ENCODE data around the gene EPHA10.

DNA sequence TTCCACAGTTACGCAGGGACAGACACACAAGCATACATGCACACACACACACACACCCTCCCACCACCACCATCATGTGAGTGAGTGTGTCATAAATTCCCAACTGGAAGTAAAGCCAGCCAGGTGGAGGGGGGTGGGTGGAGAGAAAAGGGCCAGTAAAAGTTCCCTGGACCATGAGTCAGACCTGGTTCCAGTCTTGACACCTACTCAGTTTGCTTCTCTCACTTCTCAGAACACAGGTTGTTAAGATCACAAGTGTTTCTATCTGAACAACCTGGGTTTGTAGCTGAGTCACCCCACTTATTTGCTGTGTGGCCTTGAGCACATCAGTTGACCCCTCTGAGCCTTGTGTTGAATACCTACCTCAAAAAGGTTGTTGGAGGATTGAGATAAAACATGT, 9.6 kb downstream of the EPHA10 start:
- TF ChIP-seq EZH2 (IDR thresholded peaks at IDR 0.05) (no peak), POLR2AphosphoS5 (IDR thresholded peaks at IDR 0.05; ENCODE audit: borderline replicate concordance, low read depth, low read length) (no peak), FOXP2 (optimal IDR thresholded peaks at IDR 0.05; ENCODE audit: control extremely low read depth, extremely low read length, insufficient read depth) (no peak)
